ENCODE results near the gene MROH2A.
"Not testable (repeated sequence)": the region's sequence is repeated elsewhere in the genome, so short reads cannot be mapped to it uniquely, and the experiment has no call there.

MROH2A gene

DNA sequence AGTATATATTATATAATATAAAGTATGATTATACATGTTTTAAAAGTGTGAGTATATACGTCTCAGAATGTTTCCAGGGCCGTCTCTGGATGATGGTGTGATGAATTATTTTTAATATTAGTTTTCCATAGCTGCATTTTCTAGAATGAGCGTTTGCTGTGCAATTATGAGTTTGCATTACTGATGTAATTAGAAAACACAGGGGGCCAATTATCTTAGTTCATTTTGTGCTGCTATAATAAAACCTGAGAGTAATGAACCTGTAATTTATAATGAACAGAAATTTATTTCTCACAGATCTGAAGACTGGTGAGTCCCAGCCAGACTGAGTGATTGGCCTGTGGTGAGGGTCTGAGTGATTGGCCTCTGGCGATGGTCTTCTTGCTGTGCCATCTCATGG, 80.2 kb downstream of the MROH2A start:
- DNase-seq (ENCODE audit: low spot score) = no peak

DNA sequence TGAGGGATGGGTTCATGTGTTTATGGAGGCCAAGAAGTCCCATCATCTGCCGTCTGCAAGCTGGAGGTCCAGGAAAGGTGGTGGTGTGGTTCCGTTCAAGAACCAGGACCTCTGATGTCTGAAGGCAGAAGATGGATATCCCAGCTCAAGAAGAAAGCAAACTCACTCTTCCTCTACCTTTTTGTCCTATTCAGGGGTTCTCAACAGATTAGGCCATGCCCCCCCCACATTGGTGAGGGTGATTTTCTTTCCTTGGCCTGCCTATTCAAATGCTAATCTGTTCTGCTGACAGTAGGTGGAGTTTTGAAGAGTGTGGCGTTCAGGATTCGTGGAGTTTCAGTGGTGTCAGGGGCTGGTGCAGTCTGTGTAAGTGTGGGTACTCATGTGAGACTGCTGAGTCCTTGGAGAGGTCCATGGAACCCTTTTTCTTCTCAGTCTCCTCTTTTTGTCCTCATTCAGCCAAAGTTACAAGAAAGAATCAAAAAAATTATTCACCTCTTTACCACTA, 84.2 kb downstream of the MROH2A start:
- DNase-seq (ENCODE audit: low spot score) = no peak

DNA sequence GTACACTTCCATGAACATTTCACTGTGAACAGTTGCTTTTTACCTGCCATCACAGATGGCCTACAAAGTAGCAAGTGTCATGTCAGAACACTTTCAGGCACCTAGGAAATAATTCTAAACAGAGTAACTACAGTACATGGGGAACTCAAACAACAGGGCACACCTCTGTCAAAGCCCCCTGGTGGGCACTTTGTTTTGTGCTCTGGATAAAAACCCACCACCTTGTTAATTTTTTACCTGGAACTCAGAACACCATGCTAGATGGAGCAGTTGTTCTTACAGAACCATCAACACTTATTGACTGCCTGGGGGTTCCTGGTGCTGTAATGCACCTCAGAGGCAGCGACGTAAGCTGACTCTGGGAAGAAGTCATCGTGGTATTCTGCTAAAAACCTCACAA, 87.7 kb downstream of the MROH2A start:
- DNase-seq (ENCODE audit: low spot score) = no peak

DNA sequence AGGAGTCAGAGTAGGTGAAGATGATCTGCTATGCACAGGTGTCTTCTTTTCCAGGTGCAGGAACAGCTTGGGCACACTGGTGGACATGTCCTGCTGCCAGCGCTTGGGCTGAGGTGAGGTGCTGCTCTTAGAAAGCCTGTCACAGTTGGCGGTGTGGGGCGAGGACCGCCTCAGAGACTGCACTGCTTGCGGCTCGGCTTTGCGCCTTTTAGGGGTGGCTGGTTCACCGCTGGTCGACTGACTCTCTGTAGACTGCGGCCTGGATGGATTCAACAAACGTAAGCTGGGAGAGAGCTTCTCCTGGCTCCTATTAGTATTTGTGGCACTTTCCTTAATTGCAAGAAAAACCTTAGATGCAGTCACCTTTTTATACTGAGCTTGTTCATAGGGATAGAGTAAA, 88.3 kb downstream of the MROH2A start:
- DNase-seq (ENCODE audit: low spot score) = no peak

DNA sequence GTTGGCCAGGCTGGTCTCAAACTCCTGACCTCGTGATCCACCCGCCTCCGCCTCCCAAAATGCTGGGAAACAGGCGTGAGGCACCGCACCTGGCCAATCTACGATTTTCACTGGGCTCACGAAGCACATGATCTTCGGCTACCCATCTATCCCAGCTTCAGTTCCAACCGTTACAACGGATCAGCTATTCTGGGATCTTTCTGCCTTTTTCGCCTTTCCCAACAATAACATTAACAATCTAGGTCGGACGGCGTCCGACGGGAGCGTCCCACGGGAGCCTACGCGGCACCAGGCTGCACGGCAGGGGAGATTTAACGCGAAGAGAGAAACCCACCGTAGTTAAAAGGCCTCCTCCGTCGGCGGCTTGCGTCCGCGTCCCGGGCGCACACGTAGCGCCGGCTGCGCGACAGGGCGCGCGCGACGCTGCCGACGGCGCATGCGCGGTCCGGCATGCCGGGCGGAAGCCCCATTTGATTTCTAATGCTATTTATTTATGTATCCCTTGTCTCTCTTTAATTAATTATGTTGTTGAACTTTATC, 89.9 kb downstream of the MROH2A start, which contains the start of gene MSL3B:
Gene MSL3B, minus strand, starts transcription at position 394 of the 540 bp plus-strand sequence.
- DNase-seq (ENCODE audit: low spot score) = peak; percentile 80

DNA sequence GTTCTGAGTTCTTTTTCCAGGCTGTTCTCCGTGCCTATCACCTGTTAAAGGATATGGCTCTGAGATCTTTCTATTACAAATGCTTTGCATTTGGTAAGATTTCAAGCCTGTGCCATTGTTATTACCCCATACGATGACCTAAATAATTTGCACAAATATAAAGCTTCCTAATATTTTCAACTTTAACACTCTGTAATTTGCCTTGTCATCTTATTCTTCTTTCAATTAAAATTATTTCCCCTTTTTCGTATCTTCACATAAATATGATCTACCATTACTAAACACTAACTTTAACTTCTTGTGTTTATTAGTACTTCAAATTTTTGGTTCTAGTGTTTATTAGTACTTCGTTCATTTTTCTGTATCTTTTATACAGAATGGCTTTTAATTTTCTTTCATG, 93.3 kb downstream of the MROH2A start:
- no peak for DNase-seq (ENCODE audit: low spot score)

DNA sequence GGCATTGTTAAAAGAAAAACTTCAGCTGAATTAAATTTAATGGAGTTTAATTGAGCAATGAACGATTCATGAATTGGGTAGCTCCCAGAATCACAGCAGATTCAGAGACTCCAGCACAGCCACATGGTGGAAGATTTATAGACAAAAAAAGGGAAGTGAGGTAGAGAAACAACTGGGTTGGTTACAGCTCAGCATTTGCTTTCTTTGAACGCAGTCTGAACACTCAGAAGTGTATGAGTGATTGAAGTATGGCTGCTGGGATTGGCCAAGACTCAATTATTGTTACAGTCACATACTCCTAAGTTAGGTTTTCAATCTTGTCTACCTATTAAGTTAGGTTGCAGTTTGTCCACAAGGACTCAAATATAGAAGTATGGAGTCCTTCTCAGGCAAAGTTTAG, 94.0 kb downstream of the MROH2A start:
- not testable (repeated sequence) for DNase-seq (ENCODE audit: low spot score)

DNA sequence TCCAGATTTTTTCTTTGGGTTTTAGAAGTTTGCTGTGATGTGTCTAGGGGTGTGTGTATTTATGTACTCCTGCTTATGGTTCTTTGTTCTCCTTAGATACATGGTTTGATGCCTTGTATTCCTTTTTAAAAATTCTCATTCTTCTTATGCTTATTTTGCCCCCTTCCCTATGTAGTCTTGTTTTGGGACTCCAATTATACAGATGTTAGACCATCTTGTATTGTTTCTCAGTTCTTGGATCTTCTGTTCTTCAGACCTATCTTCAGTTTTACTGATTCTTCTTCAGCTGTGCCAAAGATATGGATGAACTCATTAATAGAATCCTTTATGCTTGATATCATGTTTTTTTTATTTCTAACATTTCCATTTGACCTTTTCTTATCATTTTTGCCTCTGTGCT, 104.2 kb downstream of the MROH2A start:
- no peak for DNase-seq (ENCODE audit: low spot score)
